Activated CD4-positive, alpha-beta T cell treated with anti-CD3 and anti-CD28 coated beads, Interleukin-2, amount 50 U/mL, for 16 hours (primary cell): Measurements from ENCODE around the gene CASKIN1.

Experiments used
- DNase-seq: peaks from one replicate; pipeline ENCODE4 v3.0.0-alpha.2; 2020

The CASKIN1 gene

DNA sequence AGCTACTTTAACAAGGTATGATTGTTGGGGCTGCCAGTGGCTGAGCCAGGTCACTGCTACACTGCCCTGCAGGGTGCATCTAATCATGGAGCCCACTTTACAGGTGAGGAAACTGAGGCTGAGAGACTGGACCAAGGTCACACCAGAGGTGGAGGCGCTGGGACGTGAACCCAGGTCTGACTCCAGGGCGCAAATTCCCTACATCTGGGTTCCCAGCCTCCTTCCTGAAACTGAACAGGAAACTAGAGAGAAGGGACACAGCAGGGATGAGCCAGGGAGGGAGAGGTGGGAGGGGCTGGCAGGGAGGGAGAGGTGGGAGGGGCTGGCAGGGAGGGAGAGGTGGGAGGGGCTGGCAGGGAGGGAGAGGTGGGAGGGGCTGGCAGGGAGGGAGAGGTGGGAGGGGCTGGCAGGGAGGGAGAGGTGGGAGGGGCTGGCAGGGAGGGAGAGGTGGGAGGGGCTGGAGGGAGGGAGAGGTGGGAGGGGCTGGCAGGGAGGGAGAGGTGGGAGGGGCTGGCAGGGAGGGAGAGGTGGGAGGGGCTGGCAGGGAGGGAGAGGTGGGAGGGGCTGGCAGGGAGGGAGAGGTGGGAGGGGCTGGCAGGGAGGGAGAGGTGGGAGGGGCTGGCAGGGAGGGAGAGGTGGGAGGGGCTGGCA, 68.7 kb downstream of the CASKIN1 start:
- peak; percentile 68 for DNase-seq
